ENCODE data around the gene KDSR. TPM values are rescaled to one million over a fixed set of nuclear protein-coding genes. Genes with fewer than 3 reads are reported as not detected.

The KDSR gene
- total RNA-seq, 4 donors from 2014 or later = 44.1 to 62.4 (median 54.8) TPM

GRCh38 chr18:63331105-63331504 lies 35.9 kb downstream of the KDSR start:
- DNase-seq (ENCODE audit: low spot score in 2 of 2) = no peak
- H3K27ac ChIP-seq = peak overlapping the region in 2 of 4 donors; percentile 52 to 66
- 58 to 63% methylated on average over 4 of the region's 4 CpGs for WGBS, 2 donors
- no peaks in the 10 kb centered on the region for H3K9me3 ChIP-seq
- peaks cover 0 to 53% (median 0%) of the 10 kb centered on the region in 3 donors for H3K36me3 ChIP-seq
- peaks cover 0 to 8% (median 0%) of the 10 kb centered on the region in 4 donors for H3K4me1 ChIP-seq
- no peak for TF ChIP-seq EP300 (IDR thresholded peaks at IDR 0.05)
- no peak for TF ChIP-seq POLR2A (IDR thresholded peaks at IDR 0.05)
- TF ChIP-seq CTCF (IDR thresholded peaks at IDR 0.05) = no peak
- H3K4me3 ChIP-seq = no peak overlapping the region
- H3K27me3 ChIP-seq = no peaks in the 10 kb centered on the region

DNA sequence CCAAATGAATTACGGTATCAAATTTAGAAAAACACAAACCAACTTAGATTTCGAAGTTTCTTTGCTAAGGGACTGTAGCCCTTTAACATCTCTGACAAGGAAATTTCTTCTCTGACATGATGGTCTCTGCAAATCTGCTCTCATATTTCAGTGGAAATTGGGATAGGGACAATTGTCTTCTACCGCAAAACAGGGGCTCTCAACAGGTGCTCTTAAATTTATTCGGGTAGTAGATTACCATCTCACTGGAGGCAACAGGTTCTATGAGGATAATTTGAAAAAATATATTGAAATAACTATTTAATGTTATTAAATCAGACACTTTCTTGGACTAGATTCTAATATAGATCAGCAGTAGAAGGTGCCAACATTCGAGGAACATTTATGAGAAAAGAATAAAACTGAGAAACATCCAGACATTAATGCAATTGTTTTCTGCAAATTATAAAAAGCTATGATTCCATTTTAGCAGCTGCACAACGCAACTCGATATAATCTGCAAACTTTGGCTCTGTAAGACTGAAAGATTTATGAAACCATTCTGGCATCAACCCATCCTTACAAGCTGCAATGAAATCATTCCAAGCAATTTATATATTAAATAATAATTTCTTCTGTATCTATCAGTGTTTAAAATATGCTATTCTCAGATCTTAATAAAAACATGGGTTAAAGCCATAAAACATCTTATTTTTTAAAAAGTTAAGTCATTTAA lies 37.4 kb downstream of the KDSR start:
- Histone ChIP-seq H3K9me3 (no peaks in the 10 kb centered on the region), H3K27me3 (no peaks in the 10 kb centered on the region), H3K36me3 (peaks cover 0 to 38% (median 0%) of the 10 kb centered on the region in 3 donors), H3K4me3 (no peak overlapping the region), H3K4me1 (no peaks in the 10 kb centered on the region), H3K27ac (peak overlapping the region in 1 of 4 donors; percentile 66)
- DNase-seq (ENCODE audit: low spot score in 2 of 2) = no peak
- 57 to 66% methylated on average over 7 of the region's 7 CpGs for WGBS, 2 donors
- TF ChIP-seq POLR2A (IDR thresholded peaks at IDR 0.05) (no peak), EP300 (IDR thresholded peaks at IDR 0.05) (no peak), CTCF (IDR thresholded peaks at IDR 0.05) (no peak)

DNA sequence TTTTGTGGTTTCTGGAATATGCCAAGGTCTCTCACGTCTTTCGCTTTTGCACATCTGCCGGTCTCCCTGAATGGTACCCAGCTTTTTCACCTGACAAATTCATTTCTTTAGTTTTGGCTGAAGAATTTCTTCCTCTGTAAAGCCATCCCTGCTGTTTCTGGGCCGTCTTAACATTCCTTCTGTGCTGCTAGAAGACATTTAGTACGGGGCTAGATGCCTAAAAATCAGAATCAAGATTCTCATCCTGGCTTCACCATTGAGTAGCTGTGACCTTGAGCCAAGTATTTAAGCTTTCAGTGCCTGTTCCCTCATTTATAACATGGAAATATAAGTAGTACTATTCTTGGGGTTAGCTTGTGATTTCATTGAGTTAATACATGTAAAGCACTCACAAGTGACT lies 41.0 kb downstream of the KDSR start:
- Histone ChIP-seq H3K27ac (no peak overlapping the region), H3K27me3 (no peaks in the 10 kb centered on the region), H3K36me3 (peaks cover 0 to 7% (median 0%) of the 10 kb centered on the region in 3 donors), H3K4me3 (no peak overlapping the region), H3K9me3 (no peaks in the 10 kb centered on the region), H3K4me1 (peaks cover 0 to 21% (median 12%) of the 10 kb centered on the region in 4 donors)
- no peak for TF ChIP-seq POLR2A (IDR thresholded peaks at IDR 0.05)
- no peak for TF ChIP-seq CTCF (IDR thresholded peaks at IDR 0.05)
- no peak for TF ChIP-seq EP300 (IDR thresholded peaks at IDR 0.05)
- WGBS, 2 donors = 83 to 85% methylated on average over 5 of the region's 5 CpGs
- no peak for DNase-seq (ENCODE audit: low spot score in 2 of 2)

GRCh38 chr18:63325086-63325686 lies 41.8 kb downstream of the KDSR start:
- 90 to 92% methylated on average over 11 of the region's 11 CpGs for WGBS, 2 donors
- no peak for DNase-seq (ENCODE audit: low spot score in 2 of 2)
- H3K4me1 ChIP-seq = peaks cover 0 to 26% (median 14%) of the 10 kb centered on the region in 4 donors
- no peak overlapping the region for H3K4me3 ChIP-seq
- H3K36me3 ChIP-seq = peaks cover 0 to 1% (median 0%) of the 10 kb centered on the region in 3 donors
- TF ChIP-seq CTCF (IDR thresholded peaks at IDR 0.05) (no peak), POLR2A (IDR thresholded peaks at IDR 0.05) (no peak), EP300 (IDR thresholded peaks at IDR 0.05) (no peak)
- no peaks in the 10 kb centered on the region for H3K27me3 ChIP-seq
- no peaks in the 10 kb centered on the region for H3K9me3 ChIP-seq
- peak overlapping the region in 1 of 4 donors; percentile 9 for H3K27ac ChIP-seq

Data from tibial nerve (tissue), 4 donors.